H9 (cell line): Measurements from ENCODE around the gene CDADC1. TPM values are rescaled to one million over a fixed set of nuclear protein-coding genes. Genes with fewer than 3 reads are reported as not detected.

Source experiments
- DNase-seq: peaks from one replicate; pipeline ENCODE4 v3.0.0-alpha.2; 2017
- H2AFZ ChIP-seq: one replicate; pipeline ENCODE4 v1.6.1; 2013; ENCODE audit warnings: mild to moderate bottlenecking, low read length, control low read depth, moderate library complexity
- H2AK5ac ChIP-seq: 2 replicates; pipeline ENCODE4 v1.6.1; 2013; ENCODE audit warnings: low read length, control low read depth, mixed read lengths; ENCODE audit not compliant: insufficient read length
- H2BK120ac ChIP-seq: one replicate; pipeline ENCODE4 v1.6.1; 2013; ENCODE audit warnings: low read depth, mild to moderate bottlenecking, low read length, control low read depth, inconsistent platforms; ENCODE audit not compliant: poor library complexity, severe bottlenecking
- H2BK12ac ChIP-seq: 2 replicates; pipeline ENCODE4 v1.6.1; 2013; ENCODE audit warnings: low read length, control low read depth, mixed read lengths, low read depth; ENCODE audit not compliant: insufficient read length
- H2BK15ac ChIP-seq: 2 replicates; pipeline ENCODE4 v1.6.1; 2013; ENCODE audit warnings: low read depth, low read length, control low read depth
- H2BK20ac ChIP-seq: one replicate; pipeline ENCODE4 v1.6.1; 2013; ENCODE audit warnings: low read depth, mild to moderate bottlenecking, low read length, control low read depth, inconsistent platforms; ENCODE audit not compliant: poor library complexity, severe bottlenecking
- H2BK5ac ChIP-seq: 2 replicates; pipeline ENCODE4 v1.6.1; 2013; ENCODE audit warnings: low read length, control low read depth, mixed read lengths; ENCODE audit not compliant: insufficient read length
- H3K14ac ChIP-seq: 2 replicates; pipeline ENCODE4 v1.6.1; 2013; ENCODE audit warnings: low read length, control low read depth; ENCODE audit not compliant: insufficient read depth
- H3K18ac ChIP-seq: 2 replicates; pipeline ENCODE4 v1.6.1; 2013; ENCODE audit warnings: low read depth, mild to moderate bottlenecking, mixed read lengths, low read length, control low read depth; ENCODE audit not compliant: insufficient read length
- H3K23ac ChIP-seq: 2 replicates; pipeline ENCODE4 v1.6.1; 2013; ENCODE audit warnings: low read length, control low read depth, mixed read lengths, low read depth; ENCODE audit not compliant: insufficient read length
- H3K23me2 ChIP-seq: 2 replicates; pipeline ENCODE4 v1.6.1; 2013; ENCODE audit warnings: low read depth, mild to moderate bottlenecking, mixed read lengths, low read length, control low read depth; ENCODE audit not compliant: insufficient read length, poor library complexity, severe bottlenecking
- H3K27ac ChIP-seq: 2 replicates; pipeline ENCODE4 v1.5.1; 2013; ENCODE audit warnings: low read length, control low read depth, mixed read lengths, low read depth; ENCODE audit not compliant: insufficient read length
- H3K27me3 ChIP-seq: 2 replicates; pipeline ENCODE4 v1.6.1; 2013; ENCODE audit warnings: low read length, control low read depth, inconsistent platforms; ENCODE audit not compliant: insufficient read depth
- H3K4ac ChIP-seq: 2 replicates; pipeline ENCODE4 v1.6.1; 2013; ENCODE audit warnings: low read depth, mild to moderate bottlenecking, control low read depth, inconsistent platforms, low read length, moderate library complexity
- H3K4me1 ChIP-seq: 2 replicates; pipeline ENCODE4 v1.6.1; 2013; ENCODE audit warnings: low read length, control low read depth, inconsistent platforms; ENCODE audit not compliant: insufficient read depth
- H3K4me2 ChIP-seq: 2 replicates; pipeline ENCODE4 v1.6.1; 2013; ENCODE audit warnings: low read length, control low read depth, mixed read lengths; ENCODE audit not compliant: insufficient read length, insufficient read depth
- H3K56ac ChIP-seq: 2 replicates; pipeline ENCODE4 v1.6.1; 2013; ENCODE audit warnings: low read depth, mild to moderate bottlenecking, mixed read lengths, low read length, control low read depth; ENCODE audit not compliant: insufficient read length
- H3K79me1 ChIP-seq: 2 replicates; pipeline ENCODE4 v1.6.1; 2013; ENCODE audit warnings: low read depth, mild to moderate bottlenecking, moderate library complexity, low read length, control low read depth, inconsistent platforms; ENCODE audit not compliant: insufficient read depth, poor library complexity, severe bottlenecking
- H3K79me2 ChIP-seq: 2 replicates; pipeline ENCODE4 v1.6.1; 2013; ENCODE audit warnings: low read length, control low read depth, inconsistent platforms; ENCODE audit not compliant: insufficient read depth
- H3K9ac ChIP-seq: 2 replicates; pipeline ENCODE4 v1.6.1; 2013; ENCODE audit warnings: low read length, control low read depth, mixed read lengths; ENCODE audit not compliant: insufficient read length; ENCODE audit errors: extremely low read depth
- H3K9me3 ChIP-seq: one replicate; pipeline ENCODE4 v1.6.1; 2013; ENCODE audit warnings: low read depth, low read length, inconsistent platforms; ENCODE audit not compliant: control insufficient read depth
- H3T11ph ChIP-seq: one replicate; pipeline ENCODE4 v1.6.1; 2013; ENCODE audit warnings: mild to moderate bottlenecking, low read length, control low read depth, inconsistent platforms
- H4K20me1 ChIP-seq: one replicate; pipeline ENCODE4 v1.6.1; 2013; ENCODE audit not compliant: control insufficient read depth, insufficient read length, insufficient read depth
- H4K5ac ChIP-seq: 2 replicates; pipeline ENCODE4 v1.6.1; 2013; ENCODE audit warnings: low read depth, mild to moderate bottlenecking, mixed read lengths, low read length, control low read depth; ENCODE audit not compliant: insufficient read length
- H4K8ac ChIP-seq: replicated peaks from 2 replicates; pipeline ENCODE4 v1.6.1; 2013; ENCODE audit warnings: low read length, control low read depth, mixed read lengths, low read depth; ENCODE audit not compliant: insufficient read length
- H4K91ac ChIP-seq: 2 replicates; pipeline ENCODE4 v1.6.1; 2013; ENCODE audit warnings: low read depth, mild to moderate bottlenecking, moderate library complexity, mixed read lengths, low read length, control low read depth; ENCODE audit not compliant: insufficient read length
- H3K27ac Mint-ChIP-seq, 3 experiments: 2 replicates in 2 of 3; 3 replicates in 1 of 3; pipeline ENCODE4 v1.8.0; 2020 to 2021; ENCODE audit warnings: mixed read lengths in 3 of 3, mild to moderate bottlenecking in 1 of 3, moderate library complexity in 1 of 3
- H3K27me3 Mint-ChIP-seq: 2 replicates; pipeline ENCODE4 v1.8.0; 2021; ENCODE audit warnings: low read depth, mild to moderate bottlenecking, moderate library complexity, mixed read lengths
- H3K36me3 Mint-ChIP-seq, 3 experiments: 2 replicates in 2 of 3; 3 replicates in 1 of 3; pipeline ENCODE4 v1.8.0; 2020 to 2021; ENCODE audit warnings: low read depth in 3 of 3, mixed read lengths in 3 of 3; ENCODE audit not compliant: insufficient read depth in 1 of 3
- H3K4me1 Mint-ChIP-seq, 2 experiments: 2 replicates each; pipeline ENCODE4 v1.8.0; 2020; ENCODE audit warnings: mixed read lengths in 2 of 2
- H3K4me3 Mint-ChIP-seq, 2 experiments: 2 replicates in 1 of 2; 3 replicates in 1 of 2; pipeline ENCODE4 v1.8.0; 2020 to 2021; ENCODE audit warnings: mild to moderate bottlenecking in 2 of 2, mixed read lengths in 2 of 2, moderate library complexity in 1 of 2
- H3K9me3 Mint-ChIP-seq, 2 experiments: 2 replicates in 1 of 2; 3 replicates in 1 of 2; pipeline ENCODE4 v1.8.0; 2020; ENCODE audit warnings: mild to moderate bottlenecking in 2 of 2, mixed read lengths in 2 of 2, moderate library complexity in 1 of 2
- WGBS: extraction: QIAGEN DNeasy Blood & Tissue Kit; methylation state at CpG from one replicate; pipeline ENCODE4 v1.1.7; 2013; ENCODE audit warnings: missing lambda C conversion rate, low lambda C conversion rate, mixed read lengths; ENCODE audit not compliant: insufficient read length; ENCODE audit errors: extremely low coverage; 5-methylcytosine and 5-hydroxymethylcytosine counted together
- total RNA-seq: library from RNA; stranded (reverse); gene quantifications from 2 replicates; pipeline ENCODE4 v1.2.1, GENCODE V29; 2021
- TF ChIP-seq, protein P1 (sequence below): fragments of 200-600 bp; sonication (generic); conservative IDR thresholded peaks from 3 replicates; pipeline ENCODE4 v1.8.0; 2021; ENCODE audit warnings: antibody characterized with exemption, mild to moderate bottlenecking

Gene CDADC1
- total RNA-seq, 1 experiment from 2014 or later = 4.9 TPM

DNA sequence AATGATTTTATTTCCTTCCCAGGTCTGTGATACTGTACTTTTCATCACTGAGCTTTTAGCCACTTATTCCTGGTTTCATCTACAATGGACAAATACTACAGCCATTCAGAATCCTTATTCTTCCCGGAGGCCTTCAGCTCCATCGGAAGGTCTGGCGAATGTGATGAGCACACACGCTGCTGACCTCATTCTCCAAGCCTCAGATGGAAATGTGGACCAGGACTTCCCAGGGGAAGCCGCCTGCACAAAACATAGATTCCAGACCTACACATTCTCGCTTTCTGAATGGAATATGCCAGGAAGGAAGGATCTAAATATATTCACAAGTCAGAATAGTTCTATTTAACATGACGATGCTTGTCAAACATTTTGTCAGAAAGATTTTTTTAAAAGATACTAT is 75.6 kb downstream of the CDADC1 start:
- Histone ChIP-seq H2BK20ac (no peak overlapping the region), H2BK120ac (no peak overlapping the region), H2BK15ac (no peak overlapping the region), H3K79me1 (no peaks in the 10 kb centered on the region), H3K27me3 (no peaks in the 10 kb centered on the region), H3K23me2 (no peaks in the 10 kb centered on the region), H3K14ac (no peak overlapping the region), H2BK5ac (no peak overlapping the region), H3K18ac (no peak overlapping the region), H3K79me2 (no peaks in the 10 kb centered on the region), H3K23ac (no peak overlapping the region), H3K4ac (no peak overlapping the region), H4K91ac (no peak overlapping the region), H3K4me1 (no peaks in the 10 kb centered on the region), H2BK12ac (no peak overlapping the region), H3K9ac (no peak overlapping the region), H3K56ac (no peak overlapping the region), H3T11ph (no peak overlapping the region), H3K27ac (no peak overlapping the region), H3K9me3 (no peaks in the 10 kb centered on the region), H3K4me2 (no peak overlapping the region), H4K20me1 (no peaks in the 10 kb centered on the region), H4K8ac (no peak overlapping the region), H2AK5ac (no peak overlapping the region), H4K5ac (no peak overlapping the region), H2AFZ (no peak overlapping the region)
- Mint-ChIP-seq H3K27me3 (no peaks in the 10 kb centered on the region), H3K4me1 (no peaks in the 10 kb centered on the region), H3K36me3 (no peaks in the 10 kb centered on the region), H3K27ac (no peak overlapping the region; a peak in 1 of 7 replicates), H3K4me3 (no peak overlapping the region), H3K9me3 (no peaks in the 10 kb centered on the region)
- no peak for DNase-seq
- TF ChIP-seq, protein P1, sequence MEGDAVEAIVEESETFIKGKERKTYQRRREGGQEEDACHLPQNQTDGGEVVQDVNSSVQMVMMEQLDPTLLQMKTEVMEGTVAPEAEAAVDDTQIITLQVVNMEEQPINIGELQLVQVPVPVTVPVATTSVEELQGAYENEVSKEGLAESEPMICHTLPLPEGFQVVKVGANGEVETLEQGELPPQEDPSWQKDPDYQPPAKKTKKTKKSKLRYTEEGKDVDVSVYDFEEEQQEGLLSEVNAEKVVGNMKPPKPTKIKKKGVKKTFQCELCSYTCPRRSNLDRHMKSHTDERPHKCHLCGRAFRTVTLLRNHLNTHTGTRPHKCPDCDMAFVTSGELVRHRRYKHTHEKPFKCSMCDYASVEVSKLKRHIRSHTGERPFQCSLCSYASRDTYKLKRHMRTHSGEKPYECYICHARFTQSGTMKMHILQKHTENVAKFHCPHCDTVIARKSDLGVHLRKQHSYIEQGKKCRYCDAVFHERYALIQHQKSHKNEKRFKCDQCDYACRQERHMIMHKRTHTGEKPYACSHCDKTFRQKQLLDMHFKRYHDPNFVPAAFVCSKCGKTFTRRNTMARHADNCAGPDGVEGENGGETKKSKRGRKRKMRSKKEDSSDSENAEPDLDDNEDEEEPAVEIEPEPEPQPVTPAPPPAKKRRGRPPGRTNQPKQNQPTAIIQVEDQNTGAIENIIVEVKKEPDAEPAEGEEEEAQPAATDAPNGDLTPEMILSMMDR = no peak
- no CpG with 5 or more reads among the region's 7 CpGs for WGBS
